ENCODE results near the gene GLCE.
A peak's percentile ranks its signal among the peaks of the same experiment; 100 is the strongest.
"Not testable (repeated sequence)": the region's sequence is repeated elsewhere in the genome, so short reads cannot be mapped to it uniquely, and the experiment has no call there.

GLCE gene

GRCh38 chr15:69158843-69159240 lies 1.6 kb upstream of the GLCE start:
- H3K9me3 Mint-ChIP-seq = no peaks in the 10 kb centered on the region
- H3K27me3 Mint-ChIP-seq = peaks cover 11 to 21% of the 10 kb centered on the region in 2 donors
- DNase-seq (no peak), ATAC-seq (replicated peaks) (no peak)
- no peaks in the 10 kb centered on the region for H3K36me3 Mint-ChIP-seq
- H3K27ac Mint-ChIP-seq = no peak overlapping the region
- peak overlapping the region; percentile 12 to 37 for H3K4me3 Mint-ChIP-seq
- peaks cover 13 to 19% of the 10 kb centered on the region in 2 donors for H3K4me1 Mint-ChIP-seq

GRCh38 chr15:69159805-69160140 lies 662 bp upstream of the GLCE start:
- Mint-ChIP-seq H3K4me1 (peaks cover 13 to 19% of the 10 kb centered on the region in 2 donors), H3K27ac (peak overlapping the region; percentile 92), H3K36me3 (no peaks in the 10 kb centered on the region), H3K9me3 (no peaks in the 10 kb centered on the region), H3K4me3 (peak overlapping the region; percentile 95 to 96), H3K27me3 (peaks cover 2 to 11% of the 10 kb centered on the region in 2 donors)
- ATAC-seq (replicated peaks) = no peak
- DNase-seq = no peak

- peaks cover 13 to 19% of the 10 kb centered on the region in 2 donors for H3K4me1 Mint-ChIP-seq
- H3K4me3 Mint-ChIP-seq = peak overlapping the region; percentile 95 to 96
- H3K27ac Mint-ChIP-seq = peak overlapping the region; percentile 93
- no peaks in the 10 kb centered on the region for H3K36me3 Mint-ChIP-seq
- DNase-seq (peak; percentile 2), ATAC-seq (replicated peaks) (peak in 1 of 2 donors; percentile 3)
- peaks cover 0 to 4% of the 10 kb centered on the region in 2 donors for H3K27me3 Mint-ChIP-seq
- no peaks in the 10 kb centered on the region for H3K9me3 Mint-ChIP-seq
These were observed 843 bp downstream of the GLCE start for GRCh38 chr15:69161079-69161877.

GRCh38 chr15:69161878-69162213 lies 1.4 kb downstream of the GLCE start:
- no peaks in the 10 kb centered on the region for H3K36me3 Mint-ChIP-seq
- DNase-seq = no peak
- no peaks in the 10 kb centered on the region for H3K9me3 Mint-ChIP-seq

GRCh38 chr15:69163141-69163669 lies 2.8 kb downstream of the GLCE start:
- H3K4me1 Mint-ChIP-seq = peaks cover 15 to 19% of the 10 kb centered on the region in 2 donors
- H3K4me3 Mint-ChIP-seq = no peak overlapping the region
- DNase-seq (no peak), ATAC-seq (replicated peaks) (no peak)
- peaks cover 0 to 4% of the 10 kb centered on the region in 2 donors for H3K27me3 Mint-ChIP-seq
- H3K9me3 Mint-ChIP-seq = no peaks in the 10 kb centered on the region
- H3K36me3 Mint-ChIP-seq = no peaks in the 10 kb centered on the region
- no peak overlapping the region for H3K27ac Mint-ChIP-seq

More at GRCh38 chr15:69161878-69162213, 1.4 kb downstream of the GLCE start:
- ATAC-seq (replicated peaks) = no peak
- no peak overlapping the region for H3K27ac Mint-ChIP-seq
- peaks cover 0 to 4% of the 10 kb centered on the region in 2 donors for H3K27me3 Mint-ChIP-seq
- peak overlapping the region; percentile 95 to 96 for H3K4me3 Mint-ChIP-seq
- H3K4me1 Mint-ChIP-seq = peaks cover 13 to 19% of the 10 kb centered on the region in 2 donors

- peaks cover 0 to 2% of the 10 kb centered on the region in 2 donors for H3K9me3 Mint-ChIP-seq
- H3K4me3 Mint-ChIP-seq = no peak overlapping the region
- peaks cover 12 to 15% of the 10 kb centered on the region in 2 donors for H3K4me1 Mint-ChIP-seq
- no peak overlapping the region for H3K27ac Mint-ChIP-seq
- ATAC-seq (replicated peaks) (no peak), DNase-seq (no peak)
- peaks cover 0 to 4% of the 10 kb centered on the region in 2 donors for H3K27me3 Mint-ChIP-seq
- H3K36me3 Mint-ChIP-seq = no peaks in the 10 kb centered on the region
These were observed 4.6 kb downstream of the GLCE start for GRCh38 chr15:69164807-69165636.

- Mint-ChIP-seq H3K4me3 (no peak overlapping the region), H3K4me1 (peaks cover 10 to 14% of the 10 kb centered on the region in 2 donors), H3K36me3 (no peaks in the 10 kb centered on the region), H3K27ac (no peak overlapping the region), H3K9me3 (peaks cover 0 to 2% of the 10 kb centered on the region in 2 donors), H3K27me3 (peaks cover 0 to 4% of the 10 kb centered on the region in 2 donors)
- no peak for DNase-seq
- no peak for ATAC-seq (replicated peaks)
These were observed 5.2 kb downstream of the GLCE start for GRCh38 chr15:69165637-69166025.

- ATAC-seq (replicated peaks) (no peak), DNase-seq (no peak)
- Mint-ChIP-seq H3K4me3 (no peak overlapping the region), H3K9me3 (peaks cover 0 to 2% of the 10 kb centered on the region in 2 donors), H3K27ac (no peak overlapping the region), H3K27me3 (no peaks in the 10 kb centered on the region), H3K36me3 (no peaks in the 10 kb centered on the region), H3K4me1 (peaks cover 0 to 2% of the 10 kb centered on the region in 2 donors)
These were observed 6.9 kb downstream of the GLCE start for GRCh38 chr15:69167218-69167846.

- not testable (repeated sequence) for ATAC-seq (replicated peaks); H3K27ac Mint-ChIP-seq; H3K27me3 Mint-ChIP-seq; H3K4me3 Mint-ChIP-seq; H3K36me3 Mint-ChIP-seq; DNase-seq; H3K4me1 Mint-ChIP-seq; H3K9me3 Mint-ChIP-seq
These were observed 7.9 kb downstream of the GLCE start for GRCh38 chr15:69168361-69168760.

- not testable (repeated sequence) for H3K27me3 Mint-ChIP-seq; DNase-seq; ATAC-seq (replicated peaks); H3K4me3 Mint-ChIP-seq; H3K4me1 Mint-ChIP-seq; H3K36me3 Mint-ChIP-seq; H3K9me3 Mint-ChIP-seq; H3K27ac Mint-ChIP-seq
These were observed 9.1 kb downstream of the GLCE start for GRCh38 chr15:69169540-69169939.

- H3K36me3 Mint-ChIP-seq = no peaks in the 10 kb centered on the region
- H3K27me3 Mint-ChIP-seq = no peaks in the 10 kb centered on the region
- H3K4me1 Mint-ChIP-seq = peaks cover 0 to 2% of the 10 kb centered on the region in 2 donors
- peaks cover 0 to 3% of the 10 kb centered on the region in 2 donors for H3K9me3 Mint-ChIP-seq
- ATAC-seq (replicated peaks) (no peak), DNase-seq (no peak)
- no peak overlapping the region for H3K27ac Mint-ChIP-seq
- no peak overlapping the region for H3K4me3 Mint-ChIP-seq
These were observed 10.2 kb downstream of the GLCE start for GRCh38 chr15:69170597-69170996.

GRCh38 chr15:69172847-69173246 lies 12.4 kb downstream of the GLCE start:
- no peak for ATAC-seq (replicated peaks)
- Mint-ChIP-seq H3K4me1 (no peaks in the 10 kb centered on the region), H3K36me3 (no peaks in the 10 kb centered on the region), H3K9me3 (peaks cover 0 to 3% of the 10 kb centered on the region in 2 donors), H3K27ac (no peak overlapping the region), H3K4me3 (no peak overlapping the region), H3K27me3 (no peaks in the 10 kb centered on the region)
- no peak for DNase-seq

GRCh38 chr15:69175536-69175935 lies 15.1 kb downstream of the GLCE start:
- no peaks in the 10 kb centered on the region for H3K4me1 Mint-ChIP-seq
- no peaks in the 10 kb centered on the region for H3K36me3 Mint-ChIP-seq
- H3K27me3 Mint-ChIP-seq = no peaks in the 10 kb centered on the region
- DNase-seq = no peak
- peaks cover 0 to 1% of the 10 kb centered on the region in 2 donors for H3K9me3 Mint-ChIP-seq
- no peak for ATAC-seq (replicated peaks)
- no peak overlapping the region for H3K4me3 Mint-ChIP-seq
- no peak overlapping the region for H3K27ac Mint-ChIP-seq

- Mint-ChIP-seq H3K36me3 (no peaks in the 10 kb centered on the region), H3K4me1 (peaks cover 5 to 11% of the 10 kb centered on the region in 2 donors), H3K27ac (no peak overlapping the region), H3K4me3 (no peak overlapping the region), H3K9me3 (no peaks in the 10 kb centered on the region), H3K27me3 (no peaks in the 10 kb centered on the region)
- DNase-seq (no peak), ATAC-seq (replicated peaks) (no peak)
These were observed 21.0 kb downstream of the GLCE start for GRCh38 chr15:69181424-69181823.

All from stimulated activated naive B cell treated with anti-CD40 and anti-IgM and Interleukin-4, amounts not matched to agents 10 μg/mL and 1 μg/mL and 100 μg/mL, for 72 hours (primary cell).